GM18868 (cell line): ENCODE results near the gene PPBP.

Experiments
- ATAC-seq: cut with Tn5 transposase; IDR thresholded peaks from one replicate; pipeline ENCODE4 v1.9.1; 2021; ENCODE audit warnings: mild to moderate bottlenecking, moderate library complexity; ENCODE audit not compliant: unreplicated experiment

The PPBP gene

GRCh38 chr4:73988061-73988460 is at the start of gene PPBP:
Gene PPBP, minus strand, starts transcription at chr4:73988190. Its CDS starts 87 bp downstream, at chr4:73988103.
- no peak for ATAC-seq

DNA sequence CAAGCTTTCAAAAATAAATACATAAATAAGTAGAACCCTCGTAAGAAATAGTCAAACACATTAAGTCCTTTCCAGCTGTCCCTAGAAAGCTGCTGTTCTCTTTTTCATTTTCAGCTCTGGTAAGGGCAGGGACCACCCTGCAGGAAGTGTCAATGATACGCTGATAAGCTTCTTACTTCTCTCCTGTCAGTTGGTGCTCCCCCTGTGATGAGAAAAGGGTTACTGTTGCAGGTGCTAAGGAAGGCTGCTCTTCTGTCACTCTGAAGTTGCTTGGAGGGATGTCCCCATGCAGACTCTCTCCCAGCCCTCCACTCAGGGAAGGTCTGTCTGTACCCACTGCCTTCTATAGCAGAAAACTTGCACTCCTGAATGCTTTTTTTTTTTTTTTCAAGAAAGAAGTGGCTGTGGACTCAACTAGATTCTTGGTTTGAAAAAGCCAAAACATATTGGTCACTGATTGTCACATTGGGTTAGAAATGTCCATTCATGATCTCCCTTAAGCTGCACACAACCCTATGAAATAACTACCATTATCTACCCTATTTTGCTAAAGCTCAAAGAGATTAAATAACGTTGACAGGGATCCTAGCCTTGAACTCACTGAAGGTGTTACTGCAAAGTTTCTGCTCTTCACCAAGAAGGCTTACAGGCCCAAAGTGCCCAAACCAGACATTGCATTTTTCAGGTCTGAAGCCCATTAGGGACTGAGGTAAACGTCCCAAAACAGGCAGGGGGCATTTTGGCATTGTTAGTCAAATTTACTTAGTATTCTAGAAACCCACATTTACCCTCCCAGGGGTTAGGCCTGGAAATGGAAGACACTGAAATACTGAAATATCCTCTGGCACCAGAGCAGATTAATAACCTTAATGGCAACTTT is 49.3 kb upstream of the PPBP start:
- no peak for ATAC-seq

- ATAC-seq, result no peak
Observed at GRCh38 chr4:74033739-74034138, 45.7 kb upstream of the PPBP start.

DNA sequence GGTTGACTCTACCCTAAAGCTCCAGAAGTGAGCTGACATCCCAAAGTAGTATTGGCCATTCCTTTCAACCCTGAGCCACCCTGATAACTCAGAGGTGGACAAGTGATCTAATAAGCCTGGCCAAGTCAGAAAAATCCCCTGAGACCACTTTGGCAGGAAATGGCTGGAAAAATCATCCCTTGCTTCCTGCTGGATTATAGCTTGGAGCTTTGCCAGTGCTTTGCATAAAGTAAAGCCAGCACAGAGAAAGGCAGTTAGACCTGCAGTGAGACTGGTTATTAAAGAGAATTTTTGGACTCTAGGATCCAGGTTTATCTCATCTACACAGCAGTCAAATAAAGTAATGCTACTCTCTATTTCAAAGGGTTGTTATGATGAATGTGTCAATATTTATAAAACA is 44.1 kb upstream of the PPBP start:
- no peak for ATAC-seq

GRCh38 chr4:74031576-74031975 is 43.6 kb upstream of the PPBP start:
- ATAC-seq, result no peak

- ATAC-seq, result no peak
Observed at GRCh38 chr4:74030285-74030684, 42.3 kb upstream of the PPBP start.

- ATAC-seq, result no peak
Observed at GRCh38 chr4:74028504-74028903, 40.5 kb upstream of the PPBP start.

- no peak for ATAC-seq
Observed at GRCh38 chr4:74023709-74024108, 35.7 kb upstream of the PPBP start.

- ATAC-seq, result no peak
Observed at GRCh38 chr4:74021601-74022000, 33.6 kb upstream of the PPBP start.

DNA sequence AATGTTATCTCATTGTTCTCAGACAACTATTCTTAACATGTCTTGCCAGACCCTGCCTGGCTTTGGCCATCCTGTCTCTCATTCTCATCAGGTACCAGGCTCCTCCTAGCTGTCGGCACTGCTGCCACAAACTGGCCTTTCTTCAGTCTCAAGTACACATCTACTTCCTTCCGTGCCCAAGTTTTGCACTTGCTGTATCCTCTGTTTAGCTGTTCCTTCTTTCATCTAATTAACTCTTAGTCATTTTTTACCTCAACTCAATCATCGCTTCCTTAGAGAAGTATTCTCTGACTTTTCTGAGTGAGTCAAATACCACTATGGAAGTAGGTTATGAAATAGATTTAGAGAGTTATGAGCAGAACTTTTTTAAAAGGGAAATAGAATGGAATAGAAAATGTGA is 30.8 kb upstream of the PPBP start:
- no peak for ATAC-seq

DNA sequence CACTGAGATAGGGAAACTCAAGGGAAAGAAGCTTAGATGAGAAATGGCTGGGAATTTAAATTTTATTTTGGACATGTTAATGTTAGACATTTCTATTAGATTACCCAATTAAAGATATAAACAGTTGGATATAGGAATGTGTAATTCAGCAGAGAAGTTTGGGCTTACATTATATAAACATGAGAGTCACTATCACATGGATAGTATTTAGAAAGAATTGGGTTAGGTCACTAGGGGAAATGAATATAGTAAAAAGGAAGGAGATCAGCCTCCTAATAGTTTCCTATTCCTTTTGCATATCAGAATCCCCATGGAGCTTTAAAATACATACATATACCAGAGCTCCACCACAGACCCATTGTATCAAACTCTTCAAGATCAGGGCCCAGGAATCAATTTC is 30.1 kb upstream of the PPBP start:
- no peak for ATAC-seq

- ATAC-seq, result no peak
Observed at GRCh38 chr4:74016068-74016467, 28.1 kb upstream of the PPBP start.

- no peak for ATAC-seq
Observed at GRCh38 chr4:74015126-74015780, 27.3 kb upstream of the PPBP start.

GRCh38 chr4:74014332-74014731 is 26.3 kb upstream of the PPBP start:
- ATAC-seq, result no peak

DNA sequence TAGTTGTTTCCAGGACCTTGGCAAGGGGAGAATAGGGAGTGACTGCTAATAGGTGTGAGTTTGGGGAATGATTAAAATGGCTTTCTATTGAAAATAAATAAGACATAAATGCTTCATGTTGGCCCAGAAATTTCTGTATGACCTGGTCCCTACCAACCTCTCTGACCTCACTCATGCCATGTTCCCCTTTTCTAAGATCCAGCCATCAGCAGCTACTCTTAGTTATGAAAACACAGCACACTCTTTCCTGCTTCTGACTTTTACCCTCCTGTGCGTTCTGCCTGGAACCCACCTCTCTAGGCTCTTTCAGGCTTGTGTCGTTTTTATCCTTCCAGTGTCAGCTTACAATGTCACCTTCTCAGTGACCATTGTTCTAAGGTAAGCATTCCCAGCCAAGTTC is 25.3 kb upstream of the PPBP start:
- no peak for ATAC-seq

DNA sequence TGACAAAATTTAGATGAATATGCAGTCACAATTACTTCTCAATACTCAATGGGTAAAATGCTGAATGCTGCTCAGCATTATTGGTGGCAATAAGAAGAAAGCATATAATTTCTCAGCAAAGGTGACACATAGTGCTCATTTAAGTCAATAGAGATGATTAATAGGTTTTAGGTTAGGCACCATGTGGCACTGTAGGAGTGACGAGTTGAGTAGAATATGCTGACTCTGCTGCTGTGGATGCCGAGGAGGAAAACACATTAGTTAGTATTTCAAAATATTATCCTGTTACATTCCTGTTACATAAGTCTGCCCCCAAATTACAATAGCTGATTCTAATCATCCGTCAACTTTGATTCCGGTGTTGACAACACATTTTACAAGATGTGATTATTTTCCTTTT is 24.1 kb upstream of the PPBP start:
- no peak for ATAC-seq

- no peak for ATAC-seq
Observed at GRCh38 chr4:74009307-74009706, 21.3 kb upstream of the PPBP start.

GRCh38 chr4:74006009-74006476 is 18.1 kb upstream of the PPBP start:
- ATAC-seq, result no peak

DNA sequence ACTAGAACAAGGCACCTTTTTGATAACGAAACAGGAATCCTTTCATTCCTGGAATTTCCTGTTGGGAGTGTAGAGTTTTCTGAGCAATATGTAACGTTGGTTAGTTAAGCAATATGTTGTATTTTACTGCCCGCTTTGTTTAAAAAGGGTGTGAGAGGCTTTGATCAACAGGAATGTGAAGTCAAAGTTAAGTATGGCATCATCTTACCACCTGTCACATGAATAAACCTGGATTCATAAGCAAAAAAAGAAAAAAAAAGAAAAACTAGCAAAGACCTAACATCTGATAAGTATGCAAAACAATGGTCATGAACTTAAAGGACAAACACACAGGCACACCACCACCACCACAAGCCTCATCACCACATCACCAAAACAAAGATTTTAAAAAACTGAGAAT is 17.5 kb upstream of the PPBP start:
- no peak for ATAC-seq

DNA sequence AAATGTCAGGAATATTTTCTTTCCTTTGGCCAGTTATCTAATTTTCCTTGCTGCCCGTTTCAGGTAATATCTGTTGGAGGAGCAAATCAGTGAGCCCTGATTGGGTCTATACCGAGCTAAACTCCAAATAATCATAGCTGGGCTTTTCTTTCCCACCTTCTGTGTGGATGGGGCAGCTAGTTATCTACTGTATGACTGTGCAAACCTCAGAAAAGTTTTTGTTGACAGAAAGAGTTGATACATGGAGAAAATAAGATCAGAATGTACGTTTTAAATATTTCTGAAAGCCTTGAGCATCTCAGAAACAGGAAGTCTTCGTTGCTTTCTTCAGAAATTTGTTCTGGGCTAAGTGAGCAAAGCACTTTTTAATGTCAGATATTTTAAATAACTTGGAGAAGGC is 16.7 kb upstream of the PPBP start:
- no peak for ATAC-seq

GRCh38 chr4:74000301-74000700 is 12.3 kb upstream of the PPBP start:
- ATAC-seq, result no peak
